Heart left ventricle (tissue), 13 donors: ENCODE measurements around the gene CACNA2D3.

Experiments used
- POLR2A ChIP-seq, 2 donors: fragments of 450-650 bp; IDR thresholded peaks; one replicate each; pipeline ENCODE4 v1.6.1; 2017; ENCODE audit warnings: antibody characterized with exemption in 2 of 2, mild to moderate bottlenecking in 2 of 2, moderate library complexity in 2 of 2
- TF ChIP-seq, protein P1 (sequence below), 12 donors: fragments of 200-600 bp; sonication (generic) in 4 of 12; IDR thresholded peaks; one replicate each; pipeline versions ENCODE4 v1.5.0 to v1.8.0; 2018 to 2022; ENCODE audit warnings: antibody characterized with exemption in 12 of 12, mild to moderate bottlenecking in 5 of 12
- donor health status: ischemic (EF 13 %, LVEDD 7.1; RV severe dilation, severe dysfunction).
- donor health status: DM: no; HTN: yes; CAD: no.
- donor health status: DM: no; HTN: no; CAD: no.
- donor health status: ischemic (EF 25% LVEDD 6.9; RV normal size, moderate dysfunction).
- donor health status: ischemic (EF 25% LVEDD 5.7; RV mildly dilated, moderate dysfunction).
- donor health status: ischemic (EF 35%, LVEDD 5.7; RV mildly dilated, moderate dysfunction).
- donor health status: nonischemic (EF 11% LVEDD 7.7; RV severe dilation, severe dysfunction).
- donor health status: DM: yes; HTN: yes; CAD: no.
- donor health status: PGD.
- donor health status: ischemic (EF 29% LVEDD 5.4; RV normal size, mild dysfunction).
- donor health status: nonischemic (EF 23%, LVEDD 6.1; RV moderate dilation, normal function).

DNA sequence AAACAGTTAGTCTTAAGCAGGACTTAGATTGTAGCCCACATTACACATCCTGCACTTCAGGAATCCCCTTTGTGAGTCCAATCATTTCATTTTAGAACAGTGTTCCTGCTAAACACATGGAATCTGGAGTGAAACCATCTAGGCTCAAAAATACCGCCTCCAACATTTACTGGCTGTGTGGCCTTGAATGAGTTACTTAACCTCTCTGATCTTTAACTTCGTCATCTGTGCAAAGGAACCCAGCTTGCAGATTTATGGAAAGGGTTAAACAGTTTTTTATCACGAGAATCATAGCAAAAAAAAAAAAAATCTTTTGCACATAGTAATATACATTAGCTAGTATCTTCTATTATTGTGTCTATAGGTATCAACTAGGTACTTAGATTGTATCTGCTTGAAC lies 813.5 kb downstream of the CACNA2D3 start:
- TF ChIP-seq, protein P1, sequence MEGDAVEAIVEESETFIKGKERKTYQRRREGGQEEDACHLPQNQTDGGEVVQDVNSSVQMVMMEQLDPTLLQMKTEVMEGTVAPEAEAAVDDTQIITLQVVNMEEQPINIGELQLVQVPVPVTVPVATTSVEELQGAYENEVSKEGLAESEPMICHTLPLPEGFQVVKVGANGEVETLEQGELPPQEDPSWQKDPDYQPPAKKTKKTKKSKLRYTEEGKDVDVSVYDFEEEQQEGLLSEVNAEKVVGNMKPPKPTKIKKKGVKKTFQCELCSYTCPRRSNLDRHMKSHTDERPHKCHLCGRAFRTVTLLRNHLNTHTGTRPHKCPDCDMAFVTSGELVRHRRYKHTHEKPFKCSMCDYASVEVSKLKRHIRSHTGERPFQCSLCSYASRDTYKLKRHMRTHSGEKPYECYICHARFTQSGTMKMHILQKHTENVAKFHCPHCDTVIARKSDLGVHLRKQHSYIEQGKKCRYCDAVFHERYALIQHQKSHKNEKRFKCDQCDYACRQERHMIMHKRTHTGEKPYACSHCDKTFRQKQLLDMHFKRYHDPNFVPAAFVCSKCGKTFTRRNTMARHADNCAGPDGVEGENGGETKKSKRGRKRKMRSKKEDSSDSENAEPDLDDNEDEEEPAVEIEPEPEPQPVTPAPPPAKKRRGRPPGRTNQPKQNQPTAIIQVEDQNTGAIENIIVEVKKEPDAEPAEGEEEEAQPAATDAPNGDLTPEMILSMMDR (IDR thresholded peaks at IDR 0.05), result no peak
- TF ChIP-seq POLR2A (IDR thresholded peaks at IDR 0.05), result no peak
